GM18507 (cell line): Measurements from ENCODE around the gene VDAC1.

ENCODE experiments used
- DNase-seq: peaks from one replicate; pipeline ENCODE4 v3.0.0; 2011; ENCODE audit warnings: low read depth; ENCODE audit not compliant: insufficient read length; ENCODE audit errors: extremely low spot score
- FAIRE-seq: peaks from 2 replicates; lab custom pipeline; 2011; peaks lifted over from hg19 to GRCh38; lab: Jason Lieb, UNC

VDAC1 gene

GRCh38 chr5:133933670-133934295 lies 71.0 kb downstream of the VDAC1 start:
- FAIRE-seq (no peak), DNase-seq (no peak)

- FAIRE-seq (no peak), DNase-seq (no peak)
Observed at GRCh38 chr5:133933169-133933509, 71.6 kb downstream of the VDAC1 start.

GRCh38 chr5:133932441-133933168 lies 72.2 kb downstream of the VDAC1 start:
- DNase-seq (no peak), FAIRE-seq (peak; percentile 72)

GRCh38 chr5:133931546-133931945 lies 73.2 kb downstream of the VDAC1 start:
- FAIRE-seq (no peak), DNase-seq (no peak)

- DNase-seq (no peak), FAIRE-seq (no peak)
Observed at GRCh38 chr5:133930813-133931090, 74.0 kb downstream of the VDAC1 start.

GRCh38 chr5:133930061-133930812 lies 74.5 kb downstream of the VDAC1 start:
- FAIRE-seq (peak; percentile 89), DNase-seq (no peak)

- no peak for DNase-seq
- peak; percentile 72 for FAIRE-seq
Observed at GRCh38 chr5:133928587-133929393, 76.0 kb downstream of the VDAC1 start.

GRCh38 chr5:133927300-133928180 lies 77.2 kb downstream of the VDAC1 start:
- FAIRE-seq (no peak), DNase-seq (no peak)

GRCh38 chr5:133926489-133927299 lies 78.1 kb downstream of the VDAC1 start:
- FAIRE-seq = no peak
- no peak for DNase-seq

GRCh38 chr5:133925866-133926488 lies 78.8 kb downstream of the VDAC1 start:
- no peak for FAIRE-seq
- DNase-seq = no peak

GRCh38 chr5:133925269-133925668 lies 79.5 kb downstream of the VDAC1 start:
- DNase-seq = no peak

GRCh38 chr5:133924221-133924920 lies 80.4 kb downstream of the VDAC1 start:
- FAIRE-seq = no peak
- DNase-seq = no peak

More at GRCh38 chr5:133925269-133925668, 79.5 kb downstream of the VDAC1 start:
- no peak for FAIRE-seq

- DNase-seq (no peak), FAIRE-seq (no peak)
Observed at GRCh38 chr5:133921979-133922378, 82.8 kb downstream of the VDAC1 start.
